CD14-positive monocyte (primary cell): Measurements from ENCODE around the gene KIF13A. TPM values are rescaled to one million over a fixed set of nuclear protein-coding genes. Genes with fewer than 3 reads are reported as not detected.
"Not testable (repeated sequence)": the region's sequence is repeated elsewhere in the genome, so short reads cannot be mapped to it uniquely, and the experiment has no call there.

Experiments used
- DNase-seq, 3 donors: peaks; one replicate each; pipeline ENCODE4 v3.0.0-alpha.2; 2011 to 2022
- H2AFZ ChIP-seq: 2 replicates; pipeline ENCODE4 v1.6.0; 2012; ENCODE audit warnings: mild to moderate bottlenecking, low read depth, low read length, inconsistent platforms; ENCODE audit not compliant: insufficient read depth, poor library complexity, severe bottlenecking
- H3K27ac ChIP-seq, 2 donors: 1 replicate in 1 of 2; 2 replicates in 1 of 2; pipeline ENCODE4 v1.5.1; 2012 to 2013; ENCODE audit warnings: low read length in 2 of 2, control low read depth in 1 of 2, inconsistent platforms in 1 of 2, low read depth in 1 of 2, mild to moderate bottlenecking in 1 of 2
- H3K27me3 ChIP-seq, 2 donors: one replicate each; pipeline versions ENCODE4 v1.6.0 to v1.6.1; 2011 to 2013; ENCODE audit warnings: low read length in 2 of 2; ENCODE audit not compliant: control insufficient read depth in 2 of 2, insufficient read depth in 2 of 2
- H3K36me3 ChIP-seq, 2 donors: replicated peaks in 1 of 2; 1 replicate in 1 of 2; 2 replicates in 1 of 2; pipeline versions ENCODE4 v1.5.1 to v1.6.1; 2012 to 2013; ENCODE audit warnings: low read length in 2 of 2, control low read depth in 1 of 2, inconsistent platforms in 1 of 2, mild to moderate bottlenecking in 1 of 2; ENCODE audit not compliant: insufficient read depth in 2 of 2, control insufficient read depth in 1 of 2
- H3K4me1 ChIP-seq, 2 donors: 1 replicate in 1 of 2; 2 replicates in 1 of 2; pipeline versions ENCODE4 v1.5.1 to v1.6.1; 2012 to 2013; ENCODE audit warnings: low read length in 2 of 2, control low read depth in 1 of 2, inconsistent platforms in 1 of 2, mild to moderate bottlenecking in 1 of 2, moderate library complexity in 1 of 2; ENCODE audit not compliant: insufficient read depth in 2 of 2, control insufficient read depth in 1 of 2
- H3K4me2 ChIP-seq: replicated peaks from 2 replicates; pipeline ENCODE3; 2012; ENCODE audit warnings: low read length, moderate library complexity, mild to moderate bottlenecking; ENCODE audit not compliant: poor library complexity, severe bottlenecking; ENCODE audit errors: extremely low read depth
- H3K4me3 ChIP-seq, 3 experiments: fragments of 200-600 bp in 1 of 3; sonication (generic) in 1 of 3; replicated peaks in 1 of 3; 1 replicate in 2 of 3; 2 replicates in 1 of 3; pipeline ENCODE4 v1.5.1; 2011 to 2013; ENCODE audit warnings: low read length in 3 of 3, mild to moderate bottlenecking in 3 of 3, control low read depth in 2 of 3, low read depth in 2 of 3, inconsistent platforms in 1 of 3, moderate library complexity in 1 of 3
- H3K79me2 ChIP-seq: 2 replicates; pipeline ENCODE4 v1.6.0; 2012; ENCODE audit warnings: mild to moderate bottlenecking, control low read depth, inconsistent platforms, low read length, moderate library complexity; ENCODE audit not compliant: insufficient read depth
- H3K9ac ChIP-seq: 2 replicates; pipeline ENCODE4 v1.6.0; 2017; ENCODE audit warnings: low read length, mild to moderate bottlenecking; ENCODE audit not compliant: insufficient read depth, poor library complexity, severe bottlenecking
- H3K9me3 ChIP-seq, 2 donors: replicated peaks in 1 of 2; 1 replicate in 1 of 2; 2 replicates in 1 of 2; pipeline versions ENCODE4 v1.5.1 to v1.6.1; 2012 to 2013; ENCODE audit warnings: low read length in 2 of 2, control low read depth in 1 of 2; ENCODE audit not compliant: control insufficient read depth in 1 of 2, insufficient read depth in 1 of 2
- H4K20me1 ChIP-seq: 2 replicates; pipeline ENCODE4 v1.6.0; 2012; ENCODE audit warnings: mild to moderate bottlenecking, low read length, control low read depth, moderate library complexity; ENCODE audit not compliant: insufficient read depth
- H3K27ac Mint-ChIP-seq, 7 donors: one replicate each; pipeline ENCODE4 v1.8.0; 2020; ENCODE audit warnings: mild to moderate bottlenecking in 7 of 7, mixed read lengths in 7 of 7, moderate library complexity in 6 of 7, inconsistent platforms in 2 of 7
- H3K27me3 Mint-ChIP-seq, 3 donors: one replicate each; pipeline ENCODE4 v1.8.0; 2021 to 2022; ENCODE audit warnings: low read depth in 3 of 3, mild to moderate bottlenecking in 3 of 3, mixed read lengths in 3 of 3, moderate library complexity in 3 of 3, inconsistent platforms in 1 of 3
- H3K36me3 Mint-ChIP-seq, 2 donors: one replicate each; pipeline ENCODE4 v1.8.0; 2020; ENCODE audit warnings: mixed read lengths in 2 of 2, inconsistent platforms in 1 of 2, mild to moderate bottlenecking in 1 of 2
- H3K4me1 Mint-ChIP-seq: one replicate; pipeline ENCODE4 v1.8.0; 2020; ENCODE audit warnings: mild to moderate bottlenecking, mixed read lengths
- H3K4me3 Mint-ChIP-seq, 2 donors: one replicate each; pipeline ENCODE4 v1.8.0; 2020; ENCODE audit warnings: mild to moderate bottlenecking in 2 of 2, mixed read lengths in 2 of 2, moderate library complexity in 1 of 2
- H3K9me3 Mint-ChIP-seq, 7 donors: one replicate each; pipeline ENCODE4 v1.8.0; 2020 to 2022; ENCODE audit warnings: mixed read lengths in 7 of 7, mild to moderate bottlenecking in 6 of 7, moderate library complexity in 6 of 7, inconsistent platforms in 2 of 7
- WGBS: methylation state at CpG from one replicate; pipeline ENCODE4 v1.1.5; 2013; ENCODE audit warnings: missing lambda C conversion rate; ENCODE audit not compliant: insufficient coverage; 5-methylcytosine and 5-hydroxymethylcytosine counted together
- intact Hi-C, 2 donors: fragments of 100-400 bp; cut with micrococcal nuclease; formaldehyde crosslinking; loops; one replicate each; pipeline versions ENCODE4 v1.15.0 to v1.15.1; 2023
- polyA plus RNA-seq, 3 donors: library from polyadenylated mRNA; depleted of rRNA in 1 of 3; unstranded in 2 of 3; stranded (reverse) in 1 of 3; fragments of 300-500 nt in 2 of 3; fragments of >200 nt in 1 of 3; fragmentation: Illumina TruSeq in 2 of 3; gene quantifications; 1 replicate in 2 of 3; 2 replicates in 1 of 3; pipeline ENCODE4 v1.2.3, GENCODE V29; 2012 to 2021
- TF ChIP-seq, protein P1 (sequence below): fragments of 200-600 bp; IDR thresholded peaks from one replicate; pipeline ENCODE4 v1.8.0; 2022; ENCODE audit warnings: antibody characterized with exemption, mild to moderate bottlenecking

KIF13A gene
- polyA plus RNA-seq, 3 donors = 2.9 to 28.4 (median 6.0) TPM

DNA sequence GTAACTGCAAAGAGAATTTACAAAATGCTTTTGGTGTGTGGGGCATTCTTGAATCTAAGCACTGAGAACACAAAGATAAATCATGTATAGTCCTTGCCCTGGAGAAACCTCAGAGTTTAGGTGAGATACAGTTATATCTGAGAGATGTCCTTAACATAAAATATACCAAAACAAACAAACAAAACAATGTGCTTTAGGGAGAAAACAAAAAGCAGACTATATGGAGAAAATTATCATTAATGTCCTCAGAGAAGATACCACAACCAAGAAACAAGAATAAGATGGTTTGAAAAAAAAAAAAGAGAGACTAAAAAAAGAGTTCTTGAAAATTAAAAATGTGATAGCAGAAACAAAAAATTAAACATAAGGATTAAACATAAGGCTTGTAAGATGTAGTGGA is 8.0 kb downstream of the KIF13A start:
- Histone ChIP-seq H4K20me1 (peaks cover 70% of the 10 kb centered on the region), H3K79me2 (peaks cover 83% of the 10 kb centered on the region), H3K4me3 (no peak overlapping the region), H3K9ac (no peak overlapping the region), H3K4me2 (no peak overlapping the region), H3K27me3 (no peaks in the 10 kb centered on the region), H3K9me3 (no peaks in the 10 kb centered on the region), H3K36me3 (peaks cover 9 to 41% of the 10 kb centered on the region in 2 donors), H3K27ac (no peak overlapping the region), H2AFZ (no peak overlapping the region), H3K4me1 (peaks cover 17 to 26% of the 10 kb centered on the region in 2 donors)
- H3K27me3 Mint-ChIP-seq = no peaks in the 10 kb centered on the region
- peak overlapping the region in 5 of 7 donors; percentile 3 to 66 (median 55) for H3K27ac Mint-ChIP-seq
- H3K4me3 Mint-ChIP-seq = no peak overlapping the region
- TF ChIP-seq, protein P1, sequence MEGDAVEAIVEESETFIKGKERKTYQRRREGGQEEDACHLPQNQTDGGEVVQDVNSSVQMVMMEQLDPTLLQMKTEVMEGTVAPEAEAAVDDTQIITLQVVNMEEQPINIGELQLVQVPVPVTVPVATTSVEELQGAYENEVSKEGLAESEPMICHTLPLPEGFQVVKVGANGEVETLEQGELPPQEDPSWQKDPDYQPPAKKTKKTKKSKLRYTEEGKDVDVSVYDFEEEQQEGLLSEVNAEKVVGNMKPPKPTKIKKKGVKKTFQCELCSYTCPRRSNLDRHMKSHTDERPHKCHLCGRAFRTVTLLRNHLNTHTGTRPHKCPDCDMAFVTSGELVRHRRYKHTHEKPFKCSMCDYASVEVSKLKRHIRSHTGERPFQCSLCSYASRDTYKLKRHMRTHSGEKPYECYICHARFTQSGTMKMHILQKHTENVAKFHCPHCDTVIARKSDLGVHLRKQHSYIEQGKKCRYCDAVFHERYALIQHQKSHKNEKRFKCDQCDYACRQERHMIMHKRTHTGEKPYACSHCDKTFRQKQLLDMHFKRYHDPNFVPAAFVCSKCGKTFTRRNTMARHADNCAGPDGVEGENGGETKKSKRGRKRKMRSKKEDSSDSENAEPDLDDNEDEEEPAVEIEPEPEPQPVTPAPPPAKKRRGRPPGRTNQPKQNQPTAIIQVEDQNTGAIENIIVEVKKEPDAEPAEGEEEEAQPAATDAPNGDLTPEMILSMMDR = no peak
- H3K9me3 Mint-ChIP-seq = peaks cover 0 to 2% (median 0%) of the 10 kb centered on the region in 7 donors
- H3K36me3 Mint-ChIP-seq = peaks cover 31 to 58% of the 10 kb centered on the region in 2 donors
- peaks cover 26% of the 10 kb centered on the region for H3K4me1 Mint-ChIP-seq
- no peak for DNase-seq
- intact Hi-C loops = no loop called here

GRCh38 chr6:17976258-17976657 is 11.2 kb downstream of the KIF13A start:
- H3K9me3 Mint-ChIP-seq, H3K4me3 ChIP-seq, H2AFZ ChIP-seq, intact Hi-C loops, H3K27me3 ChIP-seq, H3K9me3 ChIP-seq, H3K27ac ChIP-seq, H3K9ac ChIP-seq, DNase-seq, H3K27me3 Mint-ChIP-seq, H3K4me3 Mint-ChIP-seq, H3K4me2 ChIP-seq, H3K27ac Mint-ChIP-seq: not testable (repeated sequence)
- Histone ChIP-seq H3K36me3 (peaks cover 9 to 23% of the 10 kb centered on the region in 2 donors), H4K20me1 (peaks cover 79% of the 10 kb centered on the region), H3K4me1 (peaks cover 16 to 30% of the 10 kb centered on the region in 2 donors), H3K79me2 (peaks cover 87% of the 10 kb centered on the region)
- WGBS = 96% methylated on average over 15 of the region's 36 CpGs
- peaks cover 31% of the 10 kb centered on the region for H3K4me1 Mint-ChIP-seq
- H3K36me3 Mint-ChIP-seq = peaks cover 23 to 39% of the 10 kb centered on the region in 2 donors
